SKM-1 treated with dmso at 0.1 percent for 144 hours (cell line): Measurements from ENCODE around the gene BAX.
A peak's percentile ranks its signal among the peaks of the same experiment; 100 is the strongest.

Source experiments
- DNase-seq: peaks from one replicate; lab custom pipeline; 2025; ENCODE audit not compliant: unreplicated experiment; lab: John Stamatoyannopoulos, UW

BAX gene

GRCh38 chr19:48928164-48929025 lies 26.3 kb upstream of the BAX start:
- DNase-seq, result no peak

DNA sequence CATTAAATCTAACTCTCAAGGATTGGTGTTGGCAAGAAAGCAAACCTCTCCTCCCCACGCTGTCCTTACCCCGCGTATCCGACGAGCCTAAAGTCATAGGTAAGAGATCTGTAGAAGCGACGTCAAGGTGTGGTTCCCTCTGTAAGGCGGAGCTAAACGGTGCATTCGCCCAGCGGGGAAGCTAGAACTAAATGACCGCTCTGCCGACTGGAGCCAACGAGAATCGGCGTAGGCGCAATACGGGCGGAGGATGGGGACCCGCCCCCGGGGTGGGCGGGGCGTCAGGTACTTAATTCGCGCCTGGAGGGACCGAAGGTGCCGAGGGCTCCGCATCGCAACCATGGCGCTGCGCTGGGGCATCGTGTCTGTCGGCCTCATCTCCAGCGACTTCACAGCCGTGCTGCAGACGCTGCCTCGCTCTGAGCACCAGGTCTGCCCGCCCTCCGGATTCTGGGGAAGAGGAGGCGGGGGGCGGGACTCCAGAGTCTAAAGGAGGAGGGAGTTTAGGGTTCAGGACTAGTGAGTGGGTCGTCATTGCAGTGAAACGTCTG lies 21.2 kb upstream of the BAX start, which contains the start of gene DHDH:
TSS of gene DHDH (plus strand) at position 318 of the 551 bp plus-strand sequence. CDS start at position 341, 23 bp downstream.
- DNase-seq, result no peak

GRCh38 chr19:48934837-48935236 lies 19.8 kb upstream of the BAX start:
- no peak for DNase-seq

DNA sequence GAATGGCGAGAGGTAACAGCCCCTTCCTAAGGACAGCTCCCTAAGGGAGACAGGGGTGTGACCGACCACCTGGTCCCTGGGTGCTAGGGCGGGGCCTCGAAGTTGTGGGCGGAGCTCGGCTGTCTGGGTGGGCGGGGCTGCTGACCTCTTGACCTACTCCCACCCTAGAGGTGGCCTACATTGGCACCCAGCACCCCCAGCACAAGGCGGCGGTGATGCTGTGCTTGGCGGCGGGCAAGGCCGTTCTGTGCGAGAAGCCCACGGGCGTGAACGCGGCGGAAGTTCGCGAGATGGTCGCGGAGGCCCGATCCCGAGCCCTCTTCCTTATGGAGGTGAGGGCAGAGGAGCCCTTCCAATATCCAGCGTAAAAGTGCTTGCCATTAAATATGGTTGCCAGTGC lies 18.8 kb upstream of the BAX start:
- DNase-seq, result no peak

DNA sequence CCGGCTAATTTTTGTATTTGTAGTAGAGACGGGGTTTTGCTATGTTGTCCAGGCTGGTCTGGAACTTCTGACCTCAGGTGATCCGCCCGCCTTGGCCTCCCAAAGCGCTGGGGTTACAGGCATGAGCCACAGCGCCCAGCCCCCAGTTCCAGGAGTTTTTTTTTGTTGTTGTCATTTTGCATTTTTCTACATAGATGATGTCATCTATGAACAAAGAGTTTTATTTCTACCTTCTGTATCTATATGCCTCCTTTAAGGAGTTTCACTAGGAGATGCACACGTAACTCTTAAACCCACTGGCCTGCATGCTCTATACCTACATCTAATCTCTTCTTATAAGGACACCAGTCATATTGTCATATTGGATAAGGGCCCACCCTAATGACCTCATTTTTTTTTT lies 16.4 kb upstream of the BAX start:
- DNase-seq, result no peak

DNA sequence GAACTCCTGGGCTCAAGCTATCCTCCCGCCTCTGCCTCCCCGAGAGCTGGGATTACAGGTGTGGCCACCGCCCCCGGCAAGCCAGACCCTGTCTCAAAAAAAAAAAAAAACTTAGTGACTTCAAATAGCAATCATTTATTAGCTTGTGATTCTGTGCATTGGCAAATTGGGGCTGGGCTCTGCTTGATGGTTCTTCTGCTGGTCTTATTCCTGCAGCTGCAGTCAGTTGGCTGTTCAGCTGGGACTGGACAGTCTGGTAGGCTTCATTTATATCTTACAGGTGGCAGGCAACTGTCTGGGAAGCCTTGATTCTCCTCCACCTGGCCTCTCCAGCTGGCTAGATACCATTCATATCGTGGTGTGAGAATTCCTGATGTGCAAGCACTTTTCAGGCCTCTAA lies 13.8 kb upstream of the BAX start:
- no peak for DNase-seq

GRCh38 chr19:48943081-48943480 lies 11.6 kb upstream of the BAX start:
- DNase-seq, result no peak

GRCh38 chr19:48945415-48945814 lies 9.3 kb upstream of the BAX start:
- no peak for DNase-seq

- DNase-seq, result no peak
These were observed 8.9 kb upstream of the BAX start for GRCh38 chr19:48945817-48946216.

GRCh38 chr19:48946463-48947257 lies 8.0 kb upstream of the BAX start:
- DNase-seq, result no peak

GRCh38 chr19:48947258-48947542 lies 7.5 kb upstream of the BAX start:
- no peak for DNase-seq

DNA sequence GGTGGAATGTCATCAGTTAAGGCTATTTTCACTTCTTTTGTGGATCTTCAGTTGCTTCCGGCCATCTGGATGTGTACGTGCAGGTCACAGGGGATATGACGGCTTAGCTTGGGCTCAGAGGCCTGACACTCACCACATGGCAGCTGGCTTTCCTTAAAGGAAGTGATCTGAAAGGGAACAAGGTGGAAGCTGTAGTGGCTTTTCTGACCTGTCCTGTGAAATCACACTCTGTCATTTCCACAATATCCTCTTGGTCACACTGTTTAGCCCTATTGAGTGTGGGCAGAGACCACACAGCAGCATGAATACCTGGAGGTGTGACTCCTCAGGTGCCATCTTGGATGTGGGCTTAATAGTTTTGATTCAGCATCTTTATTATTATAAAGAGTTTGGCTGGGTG lies 4.5 kb upstream of the BAX start:
- no peak for DNase-seq

- DNase-seq, result no peak
These were observed 3.7 kb upstream of the BAX start for GRCh38 chr19:48950830-48951519.

DNA sequence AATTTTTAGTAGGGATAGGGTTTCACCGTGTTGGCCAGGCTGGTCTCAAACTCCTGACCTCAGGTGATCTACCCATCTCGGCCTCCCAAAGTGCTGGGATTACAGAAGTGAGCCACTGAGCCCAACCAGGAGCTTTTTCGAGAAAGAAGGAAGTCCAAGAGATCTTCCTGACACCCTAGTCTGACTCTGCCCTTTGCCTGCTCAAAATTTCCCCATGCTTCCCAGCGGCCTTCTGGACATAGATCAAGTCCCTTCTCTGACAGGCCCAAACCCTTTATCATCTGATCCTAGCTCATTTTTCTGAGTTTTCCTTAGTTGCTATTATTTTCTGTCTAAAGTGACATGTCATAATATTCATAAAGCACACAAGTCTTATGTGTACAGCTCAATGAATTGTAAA lies 1.5 kb upstream of the BAX start:
- DNase-seq, result no peak

DNA sequence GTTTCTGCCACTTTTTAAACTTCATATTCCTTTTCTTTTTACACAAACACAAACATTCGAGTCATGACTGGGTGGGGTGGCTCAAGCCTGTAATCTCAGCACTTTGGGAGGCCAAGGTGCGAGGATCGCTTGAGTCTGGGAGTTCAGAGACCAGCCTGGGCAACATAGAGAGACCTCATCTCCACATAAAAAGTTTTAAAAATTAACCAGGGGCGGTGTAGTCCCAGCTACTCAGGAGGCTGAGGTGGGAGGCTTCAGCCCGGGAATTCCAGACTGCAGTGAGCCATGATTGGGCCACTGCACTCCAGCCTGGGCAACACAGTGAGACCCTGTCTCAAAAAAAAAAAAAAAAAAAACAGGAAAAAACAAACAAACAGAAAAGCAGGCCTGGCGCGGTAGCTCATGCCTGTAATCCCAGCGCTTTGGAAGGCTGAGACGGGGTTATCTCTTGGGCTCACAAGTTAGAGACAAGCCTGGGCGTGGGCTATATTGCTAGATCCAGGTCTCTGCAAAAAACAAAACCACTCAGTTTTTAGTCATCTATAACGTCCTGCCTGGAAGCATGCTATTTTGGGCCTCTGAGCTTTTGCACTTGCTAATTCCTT lies 583 bp upstream of the BAX start:
- no peak for DNase-seq

GRCh38 chr19:48955308-48955958 lies 758 bp downstream of the BAX start:
- DNase-seq, result no peak

- no peak for DNase-seq
These were observed 3.3 kb downstream of the BAX start for GRCh38 chr19:48958006-48958405.

- DNase-seq, result peak; percentile 28
These were observed 4.9 kb downstream of the BAX start for GRCh38 chr19:48959341-48960239.

- DNase-seq, result no peak
These were observed 6.5 kb downstream of the BAX start for GRCh38 chr19:48961051-48961649.
